Mesodermal cell (in vitro differentiated cells): ENCODE results near the gene DPEP1.
"Not testable (repeated sequence)": the region's sequence is repeated elsewhere in the genome, so short reads cannot be mapped to it uniquely, and the experiment has no call there.

Source experiments
- H3K27ac ChIP-seq: 2 replicates; pipeline ENCODE4 v1.7.0; 2013; ENCODE audit warnings: mild to moderate bottlenecking, low read depth, low read length, moderate library complexity; ENCODE audit not compliant: severe bottlenecking
- H3K36me3 ChIP-seq: 2 replicates; pipeline ENCODE4 v1.7.1; 2013; ENCODE audit warnings: mild to moderate bottlenecking, low read length, moderate library complexity; ENCODE audit not compliant: control insufficient read depth, insufficient read depth
- H3K4me1 ChIP-seq: one replicate; pipeline ENCODE4 v1.7.1; 2013; ENCODE audit warnings: mild to moderate bottlenecking, low read length; ENCODE audit not compliant: insufficient read depth, control insufficient read depth, poor library complexity, severe bottlenecking
- H3K4me3 ChIP-seq: 2 replicates; pipeline ENCODE4 v1.7.0; 2013; ENCODE audit warnings: low read length, control low read depth, mild to moderate bottlenecking; ENCODE audit not compliant: insufficient read depth, poor library complexity, severe bottlenecking; ENCODE audit errors: extremely low read depth
- H3K9me3 ChIP-seq: 2 replicates; pipeline ENCODE4 v1.7.1; 2013; ENCODE audit warnings: mild to moderate bottlenecking, low read length, moderate library complexity; ENCODE audit not compliant: control insufficient read depth
- WGBS, 2 experiments: methylation state at CpG; one replicate each; pipeline ENCODE4 v1.1.5; 2013; ENCODE audit warnings: missing lambda C conversion rate in 2 of 2; ENCODE audit not compliant: insufficient coverage in 2 of 2; 5-methylcytosine and 5-hydroxymethylcytosine counted together

The DPEP1 gene

DNA sequence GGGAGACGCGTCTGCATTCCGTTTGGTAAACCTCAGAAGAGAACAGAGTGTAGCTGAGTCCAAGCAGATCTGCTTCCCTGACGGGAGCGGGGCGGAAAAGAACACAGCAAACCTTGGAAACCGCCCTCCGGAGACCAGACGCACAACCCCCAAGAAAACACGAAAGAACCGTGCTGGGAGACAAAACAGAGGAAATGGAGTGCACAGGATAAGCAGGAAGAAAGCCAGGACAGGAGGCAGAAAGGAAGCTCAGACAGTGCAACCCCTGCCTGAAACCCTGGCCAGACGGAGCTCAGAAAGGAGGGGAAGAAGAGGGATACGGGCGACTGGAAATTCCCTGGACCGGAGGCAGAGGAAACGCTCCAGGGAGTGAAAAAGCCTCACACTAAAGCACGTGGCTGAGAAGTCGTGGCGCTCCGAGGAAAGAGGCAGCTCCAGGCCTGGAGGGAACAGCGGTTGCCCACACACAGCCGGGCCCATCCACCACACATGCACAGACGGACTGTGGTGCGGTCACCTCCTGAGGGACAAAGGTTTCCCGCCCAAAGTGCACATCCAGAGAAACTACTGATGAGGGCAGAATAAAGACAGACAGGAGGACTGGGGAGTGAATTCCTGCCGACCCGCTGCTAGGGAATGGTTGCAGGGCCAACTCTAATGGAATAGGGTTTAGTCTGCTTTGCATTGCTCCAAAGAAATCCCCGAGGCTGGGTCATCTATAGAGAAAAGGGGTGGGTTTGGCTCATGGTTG lies 10.2 kb downstream of the DPEP1 start:
- peaks cover 14% of the 10 kb centered on the region for H3K4me1 ChIP-seq
- H3K9me3 ChIP-seq: no peaks in the 10 kb centered on the region
- no peaks in the 10 kb centered on the region for H3K36me3 ChIP-seq
- no peak overlapping the region for H3K4me3 ChIP-seq
- WGBS, 2 experiments: 63 to 74% methylated on average over 27 to 28 of the region's 28 CpGs
- no peak overlapping the region for H3K27ac ChIP-seq

DNA sequence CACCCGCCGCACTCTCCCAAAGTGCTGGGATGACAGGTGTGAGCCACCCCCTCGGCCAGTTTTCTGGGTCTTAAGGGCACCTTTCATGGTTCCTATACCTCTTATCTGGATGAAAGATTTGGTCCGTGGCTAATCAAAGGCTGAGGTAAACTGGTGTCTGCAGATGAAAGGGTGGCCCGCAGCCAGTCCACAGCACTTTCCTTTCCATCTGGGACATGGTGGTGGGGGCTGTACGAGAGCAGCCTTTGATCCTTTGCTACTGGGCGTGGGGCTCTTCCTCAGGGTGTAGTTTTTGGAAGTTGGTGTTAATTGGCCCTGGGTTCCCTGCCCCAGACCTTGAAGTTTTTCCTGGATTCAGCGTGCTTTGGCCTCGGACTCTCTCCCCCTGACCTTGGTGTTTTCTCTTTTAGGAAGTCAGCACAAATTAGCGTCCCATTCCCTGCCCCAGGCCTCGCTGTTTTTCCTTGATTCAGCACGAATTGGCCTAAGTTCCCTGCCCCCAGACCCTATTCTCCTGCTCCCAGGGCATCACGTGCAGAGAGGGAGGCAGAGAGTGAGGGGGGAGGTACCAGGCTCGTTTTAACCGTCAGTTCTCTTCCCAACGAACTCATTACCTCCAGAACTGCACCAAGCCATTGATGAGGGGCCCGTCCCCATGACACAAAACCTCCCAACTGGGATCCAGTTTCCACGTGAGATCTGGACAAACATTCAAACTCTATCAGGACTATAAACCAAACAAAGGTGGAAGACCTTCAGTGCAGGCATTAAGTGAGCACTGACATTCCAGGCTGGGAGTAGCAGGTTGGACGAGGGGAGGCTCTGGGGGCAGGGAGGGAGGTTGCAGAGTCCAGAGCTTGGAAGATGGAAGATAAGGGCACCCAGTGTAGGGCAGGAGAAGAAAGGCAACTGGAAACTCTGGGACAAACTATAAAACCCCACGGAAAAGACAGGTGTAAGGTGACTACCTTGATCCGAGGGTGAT lies 11.6 kb downstream of the DPEP1 start:
- Histone ChIP-seq H3K4me3 (no peak overlapping the region), H3K27ac (no peak overlapping the region), H3K9me3 (no peaks in the 10 kb centered on the region), H3K36me3 (no peaks in the 10 kb centered on the region), H3K4me1 (peaks cover 14% of the 10 kb centered on the region)
- 67 to 78% methylated on average over 14 to 19 of the region's 21 CpGs for WGBS, 2 experiments

DNA sequence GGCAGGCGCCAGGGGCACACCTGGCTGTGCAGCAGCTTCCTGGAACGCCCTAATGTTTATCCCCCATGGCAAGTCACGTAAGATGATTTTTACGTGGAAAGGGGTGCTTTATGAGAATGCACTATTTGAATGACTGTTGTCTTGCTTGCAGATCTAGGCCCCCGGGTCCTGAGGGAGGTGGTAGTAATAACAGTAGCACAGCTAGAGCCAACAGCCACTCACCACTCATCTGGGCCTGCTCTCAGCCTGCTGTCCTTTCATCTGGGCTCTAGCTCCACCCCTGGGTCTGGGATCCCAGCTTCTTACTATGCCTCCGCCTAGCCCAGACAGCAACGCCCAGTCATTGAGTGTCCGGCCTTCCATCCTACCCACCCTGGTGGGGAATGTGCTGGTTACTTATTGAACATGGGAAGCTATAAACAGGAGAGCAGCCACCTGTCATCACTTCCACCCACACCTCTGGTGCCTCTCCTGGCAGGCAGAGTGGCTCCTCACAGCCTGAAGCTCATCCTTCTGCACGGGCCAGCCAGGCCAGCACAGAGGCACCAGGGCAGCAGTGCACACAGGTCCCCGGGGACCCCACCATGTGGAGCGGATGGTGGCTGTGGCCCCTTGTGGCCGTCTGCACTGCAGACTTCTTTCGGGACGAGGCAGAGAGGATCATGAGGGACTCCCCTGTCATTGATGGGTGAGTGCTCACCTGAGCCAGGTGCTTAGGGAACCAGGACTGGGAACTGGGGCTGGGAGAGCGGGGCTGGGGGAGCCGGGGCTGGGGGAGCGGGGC lies 16.6 kb downstream of the DPEP1 start:
- Histone ChIP-seq H3K27ac (no peak overlapping the region), H3K36me3 (no peaks in the 10 kb centered on the region), H3K4me1 (peaks cover 2% of the 10 kb centered on the region), H3K4me3 (no peak overlapping the region), H3K9me3 (no peaks in the 10 kb centered on the region)
- WGBS, 2 experiments: 93 to 94% methylated on average over 9 to 11 of the region's 17 CpGs

DNA sequence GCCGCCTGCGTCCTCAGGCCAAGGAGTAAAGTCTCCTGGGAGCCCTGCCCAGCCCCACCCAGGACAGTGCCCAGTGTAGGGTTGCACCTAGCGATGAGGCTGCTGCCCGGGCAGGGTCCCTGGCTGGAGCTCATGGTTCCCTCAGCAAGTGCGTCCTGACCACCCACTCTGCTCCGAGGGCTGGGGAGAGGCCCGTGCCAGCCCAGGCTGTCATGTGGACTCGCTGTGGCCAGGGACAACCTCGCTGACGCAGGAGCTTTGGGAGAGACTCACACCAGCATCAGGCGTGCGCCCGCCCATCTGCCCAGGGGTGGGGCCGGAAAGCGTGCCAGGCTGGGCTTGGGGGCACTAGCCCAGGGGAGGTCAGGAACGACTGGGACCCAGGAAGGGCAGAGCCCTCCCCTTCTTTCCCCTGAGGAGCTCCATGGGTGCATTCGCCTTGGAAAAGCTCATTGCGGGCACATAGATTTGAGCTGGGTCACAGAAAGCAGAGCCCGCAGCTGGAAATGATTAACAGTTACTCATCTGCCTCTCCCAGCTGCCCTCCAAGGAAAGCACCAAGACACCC lies 19.7 kb downstream of the DPEP1 start:
- no peaks in the 10 kb centered on the region for H3K4me1 ChIP-seq
- no peaks in the 10 kb centered on the region for H3K9me3 ChIP-seq
- no peaks in the 10 kb centered on the region for H3K36me3 ChIP-seq
- no peak overlapping the region for H3K27ac ChIP-seq
- 88 to 90% methylated on average over 16 to 19 of the region's 19 CpGs for WGBS, 2 experiments
- no peak overlapping the region for H3K4me3 ChIP-seq

DNA sequence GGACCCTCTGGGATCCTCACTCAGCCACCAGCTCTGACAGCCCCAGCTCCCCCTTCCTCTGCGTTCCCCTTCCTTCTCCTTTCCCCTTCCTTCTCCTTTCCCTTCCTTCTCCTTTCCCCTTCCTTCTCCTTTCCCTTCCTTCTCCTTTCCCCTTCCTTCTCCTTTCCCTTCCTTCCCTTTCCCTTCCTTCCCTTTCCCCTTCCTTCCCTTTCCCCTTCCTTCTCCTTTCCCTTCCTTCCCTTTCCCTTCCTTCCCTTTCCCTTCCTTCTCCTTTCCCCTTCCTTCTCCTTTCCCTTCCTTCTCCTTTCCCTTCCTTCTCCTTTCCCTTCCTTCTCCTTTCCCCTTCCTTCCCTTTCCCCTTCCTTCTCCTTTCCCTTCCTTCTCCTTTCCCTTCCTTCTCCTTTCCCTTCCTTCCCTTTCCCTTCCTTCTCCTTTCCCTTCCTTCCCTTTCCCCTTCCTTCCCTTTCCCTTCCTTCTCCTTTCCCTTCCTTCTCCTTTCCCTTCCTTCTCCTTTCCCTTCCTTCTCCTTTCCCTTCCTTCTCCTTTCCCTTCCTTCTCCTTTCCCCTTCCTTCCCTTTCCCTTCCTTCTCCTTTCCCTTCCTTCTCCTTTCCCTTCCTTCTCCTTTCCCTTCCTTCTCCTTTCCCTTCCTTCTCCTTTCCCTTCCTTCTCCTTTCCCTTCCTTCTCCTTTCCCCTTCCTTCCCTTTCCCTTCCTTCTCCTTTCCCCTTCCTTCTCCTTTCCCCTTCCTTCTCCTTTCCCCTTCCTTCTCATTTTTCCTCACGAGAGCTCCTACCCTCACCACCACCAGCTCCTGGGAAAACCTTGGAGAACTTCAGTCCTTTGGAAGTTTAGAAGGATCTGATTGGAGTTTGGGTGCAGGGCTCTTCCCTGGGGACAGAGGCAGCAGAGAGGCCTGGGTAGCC lies 21.3 kb downstream of the DPEP1 start:
- H3K4me1 ChIP-seq, H3K36me3 ChIP-seq, H3K4me3 ChIP-seq, H3K9me3 ChIP-seq, H3K27ac ChIP-seq: not testable (repeated sequence)
- WGBS, 2 experiments: no CpG with 5 or more reads among the region's 2 CpGs

DNA sequence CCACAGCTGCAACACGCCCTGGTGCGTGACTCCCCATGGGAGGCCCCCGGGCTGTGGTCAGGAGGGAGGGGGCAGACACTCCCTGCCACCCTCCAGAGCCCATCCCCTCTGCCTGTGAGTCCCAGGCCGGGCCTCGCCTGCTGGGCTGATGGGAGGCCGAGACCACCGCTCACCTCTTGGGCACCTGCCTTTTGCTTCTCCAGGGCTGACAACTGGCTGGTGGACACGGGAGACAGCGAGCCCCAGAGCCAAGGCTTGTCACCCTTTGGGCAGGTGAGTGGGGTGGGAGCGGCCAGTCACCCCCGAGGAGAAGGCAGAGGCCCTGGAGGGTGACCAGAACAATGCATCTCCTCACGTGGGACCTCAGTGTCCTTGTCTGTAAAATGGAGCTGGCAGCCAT lies 23.2 kb downstream of the DPEP1 start:
- WGBS, 2 experiments: 86 to 96% methylated on average over 8 to 10 of the region's 12 CpGs
- H3K36me3 ChIP-seq: no peaks in the 10 kb centered on the region
- H3K4me1 ChIP-seq: peaks cover 5% of the 10 kb centered on the region
- no peak overlapping the region for H3K27ac ChIP-seq
- H3K9me3 ChIP-seq: no peaks in the 10 kb centered on the region
- no peak overlapping the region for H3K4me3 ChIP-seq

DNA sequence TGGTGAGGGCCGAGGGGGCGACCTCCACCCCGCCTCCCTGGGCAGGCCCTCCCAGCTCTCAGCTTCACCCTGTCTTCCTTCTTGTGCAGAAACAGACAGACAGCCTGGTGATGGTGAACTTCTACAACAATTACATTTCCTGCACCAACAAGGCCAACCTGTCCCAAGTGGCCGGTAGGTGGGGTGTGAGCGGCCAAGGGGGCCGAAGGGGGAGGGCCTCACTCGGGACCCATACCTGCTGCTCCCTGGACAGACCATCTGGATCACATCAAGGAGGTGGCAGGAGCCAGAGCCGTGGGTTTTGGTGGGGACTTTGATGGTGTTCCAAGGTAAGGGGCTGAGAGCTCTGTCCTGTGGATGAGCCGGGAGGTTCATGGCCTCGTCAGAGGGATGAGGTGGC lies 23.9 kb downstream of the DPEP1 start:
- 80 to 85% methylated on average over 3 to 10 of the region's 10 CpGs for WGBS, 2 experiments
- Histone ChIP-seq H3K27ac (no peak overlapping the region), H3K36me3 (no peaks in the 10 kb centered on the region), H3K4me3 (no peak overlapping the region), H3K4me1 (peaks cover 5% of the 10 kb centered on the region), H3K9me3 (no peaks in the 10 kb centered on the region)

DNA sequence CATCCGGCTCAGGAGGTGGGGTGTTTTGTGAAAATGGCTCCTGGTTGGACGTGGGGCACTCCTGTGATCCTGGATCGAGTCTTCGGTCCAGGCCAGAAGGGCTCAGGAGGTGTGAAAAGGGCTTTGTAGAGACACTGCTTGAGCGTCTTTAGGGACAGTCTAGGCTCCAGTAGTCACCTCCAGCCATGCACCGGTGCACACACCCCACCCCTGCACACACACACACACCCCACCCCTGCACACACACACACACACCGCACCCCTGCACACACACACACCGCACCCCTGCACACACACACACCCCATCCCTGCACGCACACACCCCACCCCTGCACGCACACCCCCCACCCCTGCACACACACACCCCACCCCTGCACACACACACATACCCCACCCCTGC lies 25.0 kb downstream of the DPEP1 start:
- Histone ChIP-seq H3K9me3 (no peaks in the 10 kb centered on the region), H3K36me3 (no peaks in the 10 kb centered on the region), H3K27ac (no peak overlapping the region), H3K4me1 (peaks cover 5% of the 10 kb centered on the region), H3K4me3 (no peak overlapping the region)
- WGBS, 2 experiments: 94 to 95% methylated on average over 4 of the region's 10 CpGs

DNA sequence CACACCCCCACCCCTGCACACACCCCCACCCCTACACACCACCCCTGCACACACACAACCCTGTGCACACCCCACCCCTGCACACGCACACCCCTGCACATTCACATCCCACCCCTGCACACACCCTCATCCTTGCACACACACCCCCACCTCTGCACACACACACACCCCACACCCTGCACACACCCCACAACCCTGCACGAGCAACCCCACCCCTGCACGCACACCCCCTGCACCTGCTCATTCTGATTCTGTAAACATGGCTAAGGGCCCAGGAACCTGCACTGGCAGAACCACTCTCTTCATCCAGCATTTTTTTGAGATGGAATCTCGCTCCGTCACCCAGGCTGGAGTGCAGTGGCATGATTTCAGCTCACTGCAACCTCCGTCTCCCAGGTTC lies 25.9 kb downstream of the DPEP1 start:
- H3K4me3 ChIP-seq: no peak overlapping the region
- peaks cover 5% of the 10 kb centered on the region for H3K4me1 ChIP-seq
- peaks cover 3% of the 10 kb centered on the region for H3K36me3 ChIP-seq
- no peaks in the 10 kb centered on the region for H3K9me3 ChIP-seq
- no peak overlapping the region for H3K27ac ChIP-seq
- WGBS, 2 experiments: 86 to 95% methylated on average over 5 of the region's 6 CpGs
